H9 (cell line): ENCODE measurements around the gene BATF. TPM values are rescaled to one million over a fixed set of nuclear protein-coding genes. Genes with fewer than 3 reads are reported as not detected.

ENCODE experiments used
- DNase-seq: peaks from one replicate; pipeline ENCODE4 v3.0.0-alpha.2; 2017
- H2AFZ ChIP-seq: one replicate; pipeline ENCODE4 v1.6.1; 2013; ENCODE audit warnings: mild to moderate bottlenecking, low read length, control low read depth, moderate library complexity
- H2AK5ac ChIP-seq: 2 replicates; pipeline ENCODE4 v1.6.1; 2013; ENCODE audit warnings: low read length, control low read depth, mixed read lengths; ENCODE audit not compliant: insufficient read length
- H2BK120ac ChIP-seq: one replicate; pipeline ENCODE4 v1.6.1; 2013; ENCODE audit warnings: low read depth, mild to moderate bottlenecking, low read length, control low read depth, inconsistent platforms; ENCODE audit not compliant: poor library complexity, severe bottlenecking
- H2BK12ac ChIP-seq: 2 replicates; pipeline ENCODE4 v1.6.1; 2013; ENCODE audit warnings: low read length, control low read depth, mixed read lengths, low read depth; ENCODE audit not compliant: insufficient read length
- H2BK15ac ChIP-seq: 2 replicates; pipeline ENCODE4 v1.6.1; 2013; ENCODE audit warnings: low read depth, low read length, control low read depth
- H2BK20ac ChIP-seq: one replicate; pipeline ENCODE4 v1.6.1; 2013; ENCODE audit warnings: low read depth, mild to moderate bottlenecking, low read length, control low read depth, inconsistent platforms; ENCODE audit not compliant: poor library complexity, severe bottlenecking
- H2BK5ac ChIP-seq: 2 replicates; pipeline ENCODE4 v1.6.1; 2013; ENCODE audit warnings: low read length, control low read depth, mixed read lengths; ENCODE audit not compliant: insufficient read length
- H3K14ac ChIP-seq: 2 replicates; pipeline ENCODE4 v1.6.1; 2013; ENCODE audit warnings: low read length, control low read depth; ENCODE audit not compliant: insufficient read depth
- H3K18ac ChIP-seq: 2 replicates; pipeline ENCODE4 v1.6.1; 2013; ENCODE audit warnings: low read depth, mild to moderate bottlenecking, mixed read lengths, low read length, control low read depth; ENCODE audit not compliant: insufficient read length
- H3K23ac ChIP-seq: 2 replicates; pipeline ENCODE4 v1.6.1; 2013; ENCODE audit warnings: low read length, control low read depth, mixed read lengths, low read depth; ENCODE audit not compliant: insufficient read length
- H3K23me2 ChIP-seq: 2 replicates; pipeline ENCODE4 v1.6.1; 2013; ENCODE audit warnings: low read depth, mild to moderate bottlenecking, mixed read lengths, low read length, control low read depth; ENCODE audit not compliant: insufficient read length, poor library complexity, severe bottlenecking
- H3K27ac ChIP-seq: 2 replicates; pipeline ENCODE4 v1.5.1; 2013; ENCODE audit warnings: low read length, control low read depth, mixed read lengths, low read depth; ENCODE audit not compliant: insufficient read length
- H3K27me3 ChIP-seq: 2 replicates; pipeline ENCODE4 v1.6.1; 2013; ENCODE audit warnings: low read length, control low read depth, inconsistent platforms; ENCODE audit not compliant: insufficient read depth
- H3K4ac ChIP-seq: 2 replicates; pipeline ENCODE4 v1.6.1; 2013; ENCODE audit warnings: low read depth, mild to moderate bottlenecking, control low read depth, inconsistent platforms, low read length, moderate library complexity
- H3K4me1 ChIP-seq: 2 replicates; pipeline ENCODE4 v1.6.1; 2013; ENCODE audit warnings: low read length, control low read depth, inconsistent platforms; ENCODE audit not compliant: insufficient read depth
- H3K4me2 ChIP-seq: 2 replicates; pipeline ENCODE4 v1.6.1; 2013; ENCODE audit warnings: low read length, control low read depth, mixed read lengths; ENCODE audit not compliant: insufficient read length, insufficient read depth
- H3K56ac ChIP-seq: 2 replicates; pipeline ENCODE4 v1.6.1; 2013; ENCODE audit warnings: low read depth, mild to moderate bottlenecking, mixed read lengths, low read length, control low read depth; ENCODE audit not compliant: insufficient read length
- H3K79me1 ChIP-seq: 2 replicates; pipeline ENCODE4 v1.6.1; 2013; ENCODE audit warnings: low read depth, mild to moderate bottlenecking, moderate library complexity, low read length, control low read depth, inconsistent platforms; ENCODE audit not compliant: insufficient read depth, poor library complexity, severe bottlenecking
- H3K79me2 ChIP-seq: 2 replicates; pipeline ENCODE4 v1.6.1; 2013; ENCODE audit warnings: low read length, control low read depth, inconsistent platforms; ENCODE audit not compliant: insufficient read depth
- H3K9ac ChIP-seq: 2 replicates; pipeline ENCODE4 v1.6.1; 2013; ENCODE audit warnings: low read length, control low read depth, mixed read lengths; ENCODE audit not compliant: insufficient read length; ENCODE audit errors: extremely low read depth
- H3K9me3 ChIP-seq: one replicate; pipeline ENCODE4 v1.6.1; 2013; ENCODE audit warnings: low read depth, low read length, inconsistent platforms; ENCODE audit not compliant: control insufficient read depth
- H3T11ph ChIP-seq: one replicate; pipeline ENCODE4 v1.6.1; 2013; ENCODE audit warnings: mild to moderate bottlenecking, low read length, control low read depth, inconsistent platforms
- H4K20me1 ChIP-seq: one replicate; pipeline ENCODE4 v1.6.1; 2013; ENCODE audit not compliant: control insufficient read depth, insufficient read length, insufficient read depth
- H4K5ac ChIP-seq: 2 replicates; pipeline ENCODE4 v1.6.1; 2013; ENCODE audit warnings: low read depth, mild to moderate bottlenecking, mixed read lengths, low read length, control low read depth; ENCODE audit not compliant: insufficient read length
- H4K8ac ChIP-seq: replicated peaks from 2 replicates; pipeline ENCODE4 v1.6.1; 2013; ENCODE audit warnings: low read length, control low read depth, mixed read lengths, low read depth; ENCODE audit not compliant: insufficient read length
- H4K91ac ChIP-seq: 2 replicates; pipeline ENCODE4 v1.6.1; 2013; ENCODE audit warnings: low read depth, mild to moderate bottlenecking, moderate library complexity, mixed read lengths, low read length, control low read depth; ENCODE audit not compliant: insufficient read length
- H3K27ac Mint-ChIP-seq, 3 experiments: 2 replicates in 2 of 3; 3 replicates in 1 of 3; pipeline ENCODE4 v1.8.0; 2020 to 2021; ENCODE audit warnings: mixed read lengths in 3 of 3, mild to moderate bottlenecking in 1 of 3, moderate library complexity in 1 of 3
- H3K27me3 Mint-ChIP-seq: 2 replicates; pipeline ENCODE4 v1.8.0; 2021; ENCODE audit warnings: low read depth, mild to moderate bottlenecking, moderate library complexity, mixed read lengths
- H3K36me3 Mint-ChIP-seq, 3 experiments: 2 replicates in 2 of 3; 3 replicates in 1 of 3; pipeline ENCODE4 v1.8.0; 2020 to 2021; ENCODE audit warnings: low read depth in 3 of 3, mixed read lengths in 3 of 3; ENCODE audit not compliant: insufficient read depth in 1 of 3
- H3K4me1 Mint-ChIP-seq, 2 experiments: 2 replicates each; pipeline ENCODE4 v1.8.0; 2020; ENCODE audit warnings: mixed read lengths in 2 of 2
- H3K4me3 Mint-ChIP-seq, 2 experiments: 2 replicates in 1 of 2; 3 replicates in 1 of 2; pipeline ENCODE4 v1.8.0; 2020 to 2021; ENCODE audit warnings: mild to moderate bottlenecking in 2 of 2, mixed read lengths in 2 of 2, moderate library complexity in 1 of 2
- H3K9me3 Mint-ChIP-seq, 2 experiments: 2 replicates in 1 of 2; 3 replicates in 1 of 2; pipeline ENCODE4 v1.8.0; 2020; ENCODE audit warnings: mild to moderate bottlenecking in 2 of 2, mixed read lengths in 2 of 2, moderate library complexity in 1 of 2
- WGBS: extraction: QIAGEN DNeasy Blood & Tissue Kit; methylation state at CpG from one replicate; pipeline ENCODE4 v1.1.7; 2013; ENCODE audit warnings: missing lambda C conversion rate, low lambda C conversion rate, mixed read lengths; ENCODE audit not compliant: insufficient read length; ENCODE audit errors: extremely low coverage; 5-methylcytosine and 5-hydroxymethylcytosine counted together
- total RNA-seq: library from RNA; stranded (reverse); gene quantifications from 2 replicates; pipeline ENCODE4 v1.2.1, GENCODE V29; 2021
- TF ChIP-seq, protein P1 (sequence below): fragments of 200-600 bp; sonication (generic); conservative IDR thresholded peaks from 3 replicates; pipeline ENCODE4 v1.8.0; 2021; ENCODE audit warnings: antibody characterized with exemption, mild to moderate bottlenecking

The BATF gene
- total RNA-seq, 1 experiment from 2014 or later = not detected

DNA sequence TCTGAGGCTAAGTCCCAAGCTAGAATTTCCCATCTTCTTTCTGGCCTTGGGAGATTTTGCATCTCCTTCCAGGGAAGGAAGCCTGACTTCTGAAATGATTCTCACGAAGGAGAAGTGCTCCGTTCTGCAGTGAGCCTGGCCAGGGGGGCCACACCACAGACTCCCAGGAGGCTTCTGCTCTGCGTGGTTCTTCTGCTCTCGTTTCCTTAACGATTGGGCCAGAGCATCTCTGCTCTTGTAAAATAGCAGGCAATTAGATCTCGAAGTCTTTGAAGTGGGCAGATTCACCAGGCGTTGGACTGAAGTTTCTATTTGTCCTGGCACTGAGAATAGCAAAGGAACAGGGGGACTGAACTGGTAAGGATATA is 6.7 kb upstream of the BATF start:
- H3K9me3 ChIP-seq = no peaks in the 10 kb centered on the region
- no peak for DNase-seq
- TF ChIP-seq, protein P1, sequence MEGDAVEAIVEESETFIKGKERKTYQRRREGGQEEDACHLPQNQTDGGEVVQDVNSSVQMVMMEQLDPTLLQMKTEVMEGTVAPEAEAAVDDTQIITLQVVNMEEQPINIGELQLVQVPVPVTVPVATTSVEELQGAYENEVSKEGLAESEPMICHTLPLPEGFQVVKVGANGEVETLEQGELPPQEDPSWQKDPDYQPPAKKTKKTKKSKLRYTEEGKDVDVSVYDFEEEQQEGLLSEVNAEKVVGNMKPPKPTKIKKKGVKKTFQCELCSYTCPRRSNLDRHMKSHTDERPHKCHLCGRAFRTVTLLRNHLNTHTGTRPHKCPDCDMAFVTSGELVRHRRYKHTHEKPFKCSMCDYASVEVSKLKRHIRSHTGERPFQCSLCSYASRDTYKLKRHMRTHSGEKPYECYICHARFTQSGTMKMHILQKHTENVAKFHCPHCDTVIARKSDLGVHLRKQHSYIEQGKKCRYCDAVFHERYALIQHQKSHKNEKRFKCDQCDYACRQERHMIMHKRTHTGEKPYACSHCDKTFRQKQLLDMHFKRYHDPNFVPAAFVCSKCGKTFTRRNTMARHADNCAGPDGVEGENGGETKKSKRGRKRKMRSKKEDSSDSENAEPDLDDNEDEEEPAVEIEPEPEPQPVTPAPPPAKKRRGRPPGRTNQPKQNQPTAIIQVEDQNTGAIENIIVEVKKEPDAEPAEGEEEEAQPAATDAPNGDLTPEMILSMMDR = no peak
- no peak overlapping the region for H4K91ac ChIP-seq
- H3K9ac ChIP-seq = no peak overlapping the region
- H2BK5ac ChIP-seq = no peak overlapping the region
- no CpG with 5 or more reads among the region's 7 CpGs for WGBS
- peaks cover 3% of the 10 kb centered on the region for H3K23me2 ChIP-seq
- Mint-ChIP-seq H3K4me3 (no peak overlapping the region), H3K27me3 (no peaks in the 10 kb centered on the region), H3K9me3 (peaks cover 0 to 3% of the 10 kb centered on the region in 2 experiments; a peak in 1 of 5 replicates), H3K36me3 (no peaks in the 10 kb centered on the region; a peak in 1 of 7 replicates), H3K27ac (no peak overlapping the region), H3K4me1 (peaks cover 10 to 18% of the 10 kb centered on the region in 2 experiments)
- no peak overlapping the region for H2BK20ac ChIP-seq
- no peak overlapping the region for H3K27ac ChIP-seq
- H4K5ac ChIP-seq = no peak overlapping the region
- H2AFZ ChIP-seq = no peak overlapping the region
- H4K20me1 ChIP-seq = no peaks in the 10 kb centered on the region
- no peak overlapping the region for H3K14ac ChIP-seq
- no peak overlapping the region for H2BK15ac ChIP-seq
- no peak overlapping the region for H3K56ac ChIP-seq
- H3K23ac ChIP-seq = no peak overlapping the region
- no peak overlapping the region for H2AK5ac ChIP-seq
- no peaks in the 10 kb centered on the region; the same call in 1 of the 2 replicates for H3K4me1 ChIP-seq
- no peaks in the 10 kb centered on the region for H3K79me2 ChIP-seq
- H2BK120ac ChIP-seq = no peak overlapping the region
- no peak overlapping the region for H2BK12ac ChIP-seq
- no peak overlapping the region for H3K18ac ChIP-seq
- H4K8ac ChIP-seq = no peak overlapping the region
- no peaks in the 10 kb centered on the region for H3K27me3 ChIP-seq
- no peaks in the 10 kb centered on the region for H3K79me1 ChIP-seq
- H3K4ac ChIP-seq = no peak overlapping the region
- H3T11ph ChIP-seq = no peak overlapping the region
- no peak overlapping the region for H3K4me2 ChIP-seq
